ENCODE results near the gene ZCCHC24.
A peak's percentile ranks its signal among the peaks of the same experiment; 100 is the strongest.

The ZCCHC24 gene

DNA sequence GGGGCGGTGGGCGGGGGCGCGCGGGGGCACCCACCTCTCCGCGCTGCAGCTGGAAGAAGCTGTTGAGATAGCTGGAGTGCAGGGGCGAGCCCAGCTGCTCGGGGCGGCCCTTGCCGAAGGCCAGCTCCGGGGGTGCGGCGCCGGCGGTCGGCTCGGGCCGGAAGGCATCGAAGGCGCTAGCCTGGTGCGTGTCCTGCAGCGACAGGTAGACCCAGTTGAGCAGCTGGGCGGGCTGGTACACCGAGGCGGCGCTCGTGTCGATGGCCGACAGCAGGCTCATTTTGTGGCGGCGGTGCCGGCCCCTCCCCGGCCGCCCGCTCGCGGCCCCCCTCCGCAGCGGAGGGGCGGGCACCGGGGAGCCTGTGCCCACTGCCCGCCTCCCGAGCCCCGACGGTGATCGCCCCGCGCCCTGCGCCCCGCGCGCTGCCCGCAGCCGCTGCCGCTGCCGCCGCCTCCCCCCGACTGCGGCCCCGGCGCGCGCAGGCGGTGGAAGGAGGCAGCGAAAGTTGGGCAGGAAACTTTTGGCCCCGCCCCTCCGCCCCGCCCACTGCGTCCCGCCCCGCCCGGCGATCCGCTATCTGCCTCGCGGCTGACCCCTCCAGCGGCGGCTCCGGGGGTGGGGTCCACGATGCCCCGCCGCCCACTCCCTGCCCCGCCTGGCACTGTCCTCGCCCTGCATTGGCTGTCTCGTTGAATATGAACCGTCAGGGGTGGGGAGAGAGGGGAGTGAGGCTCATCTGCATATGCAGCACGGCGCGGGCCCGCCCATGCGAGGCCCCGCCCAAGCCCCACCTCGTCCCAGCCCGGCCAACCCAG lies at the start of gene ZCCHC24:
ZCCHC24 (minus strand) TSS at position 464 of the 816 bp plus-strand sequence; CDS start at position 280, 184 bp downstream.
- peak; percentile 97 for DNase-seq

DNA sequence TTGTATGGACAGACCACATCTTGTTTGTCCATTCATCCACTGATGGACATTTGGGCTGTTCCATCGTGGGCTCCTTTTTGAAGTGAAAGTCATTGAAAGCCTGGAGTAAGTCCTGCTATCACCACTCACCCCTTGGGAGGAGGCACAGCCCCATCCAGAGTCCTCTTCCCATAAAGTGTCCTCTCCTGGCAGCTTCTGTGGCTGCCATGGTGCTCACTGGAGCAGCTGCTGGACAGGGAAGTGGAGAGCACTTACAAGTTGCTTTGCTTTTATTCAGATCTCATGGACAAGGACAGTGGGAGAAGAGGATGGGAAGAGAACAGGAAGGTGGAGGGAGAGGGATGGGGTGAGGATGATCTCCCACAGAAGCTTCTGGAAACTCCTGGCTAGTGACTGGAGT lies 48.4 kb upstream of the ZCCHC24 start:
- no peak for DNase-seq

DNA sequence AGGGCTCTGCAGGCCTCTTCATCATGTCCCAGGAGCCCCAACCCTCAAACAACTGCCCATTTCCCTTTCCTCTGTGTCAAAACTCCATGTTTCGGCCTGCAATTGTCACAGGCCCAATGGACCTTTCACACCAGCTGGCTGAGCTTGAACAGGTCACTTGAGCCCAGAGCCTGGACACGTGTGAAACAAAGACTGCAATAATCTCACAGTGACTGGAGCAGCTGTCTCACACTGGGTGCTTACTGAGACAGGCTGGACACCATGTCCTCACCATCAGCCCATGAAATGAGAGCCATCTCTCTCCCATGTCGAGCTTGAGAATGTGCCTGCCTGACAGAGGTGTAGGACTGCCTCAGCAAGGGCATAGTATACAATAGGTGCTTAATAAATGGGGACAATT lies 47.4 kb upstream of the ZCCHC24 start:
- DNase-seq: no peak

DNA sequence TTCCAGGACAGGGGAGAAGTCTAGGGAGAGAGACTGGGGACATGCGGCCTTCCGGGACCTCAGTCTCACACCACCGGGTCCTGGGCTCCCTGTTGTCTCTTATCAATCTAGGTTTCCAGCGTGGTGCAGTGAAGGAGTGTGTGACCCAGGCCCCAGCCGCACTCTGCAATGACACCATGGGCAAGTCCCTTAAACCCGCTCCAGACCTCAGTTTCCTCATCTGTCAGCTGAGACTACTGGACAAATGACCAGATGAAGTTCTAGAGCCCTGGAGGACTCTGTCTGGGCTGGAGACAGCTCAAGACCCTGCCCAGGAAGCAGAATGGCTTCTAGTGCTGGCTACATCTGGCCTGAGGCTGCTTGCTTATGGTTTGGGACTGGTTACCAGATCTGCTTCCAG lies 46.8 kb upstream of the ZCCHC24 start:
- DNase-seq: no peak

DNA sequence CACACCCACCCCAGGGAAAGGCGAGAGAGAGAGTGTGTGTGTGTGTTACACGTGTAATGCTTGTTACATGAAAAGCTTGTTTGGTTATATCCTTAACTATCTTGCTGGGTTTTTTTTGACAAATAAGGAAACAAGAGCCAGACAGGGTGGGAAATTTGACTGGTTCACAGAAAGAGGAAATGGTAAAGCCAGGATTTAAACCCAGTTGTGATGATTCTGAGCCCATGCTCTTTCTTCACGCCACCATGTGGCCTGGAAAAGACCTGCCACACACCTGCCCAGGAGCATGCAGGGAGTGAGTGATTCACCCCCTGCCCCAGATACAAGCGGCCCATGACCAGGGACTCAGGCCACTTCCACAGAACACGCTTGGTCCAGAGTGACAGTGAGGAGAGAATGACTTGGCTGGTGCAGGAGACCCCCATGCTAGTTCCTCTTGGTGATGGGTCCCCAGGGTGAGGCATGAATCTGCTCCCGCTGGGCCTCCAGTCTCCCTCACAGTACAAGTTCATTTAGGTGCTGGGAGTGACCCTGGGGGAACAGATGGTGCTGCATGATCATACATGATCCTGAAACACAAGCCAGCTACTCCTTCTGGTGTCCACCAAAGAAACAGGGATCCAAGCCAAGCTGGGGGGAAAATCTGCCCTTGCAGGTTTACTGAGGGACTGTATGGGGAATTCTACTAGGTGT lies 45.9 kb upstream of the ZCCHC24 start:
- DNase-seq: no peak

DNA sequence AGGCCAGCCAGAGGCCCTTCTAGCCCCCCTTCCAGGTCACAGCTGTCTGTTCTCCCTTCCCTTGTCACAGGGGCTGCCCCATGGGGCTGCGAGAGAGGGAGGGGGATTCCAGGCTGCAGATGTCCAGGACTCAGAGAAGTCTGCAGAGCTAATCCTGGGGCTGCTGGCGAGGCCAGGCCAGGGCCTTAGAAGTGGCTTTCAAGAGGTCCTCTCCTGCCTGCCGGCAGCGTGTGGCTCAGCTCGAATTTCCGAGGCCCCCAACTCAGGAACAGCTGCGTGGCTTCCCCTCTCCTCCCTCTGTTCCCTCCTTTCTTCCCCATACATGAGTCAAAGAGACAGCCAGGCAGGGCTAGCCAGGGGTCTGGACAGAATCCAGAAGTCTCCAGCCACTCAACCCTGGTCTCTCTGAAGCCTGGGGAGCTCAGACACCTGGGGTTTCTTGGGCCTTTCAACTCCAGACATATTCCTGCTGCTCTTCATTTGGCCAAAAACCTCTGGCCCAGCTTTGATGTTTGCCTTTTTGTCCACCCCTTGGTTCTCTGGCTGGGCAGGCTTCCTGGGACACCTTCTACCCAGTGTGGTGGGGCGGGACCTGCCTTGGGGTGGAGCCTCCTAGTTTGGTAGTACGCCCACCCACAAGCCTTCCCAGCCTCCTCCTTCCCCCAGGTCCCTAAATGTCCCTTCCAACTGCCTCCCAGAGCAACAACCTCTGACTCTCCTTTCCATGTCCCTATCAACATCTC lies 45.1 kb upstream of the ZCCHC24 start:
- DNase-seq: no peak

DNA sequence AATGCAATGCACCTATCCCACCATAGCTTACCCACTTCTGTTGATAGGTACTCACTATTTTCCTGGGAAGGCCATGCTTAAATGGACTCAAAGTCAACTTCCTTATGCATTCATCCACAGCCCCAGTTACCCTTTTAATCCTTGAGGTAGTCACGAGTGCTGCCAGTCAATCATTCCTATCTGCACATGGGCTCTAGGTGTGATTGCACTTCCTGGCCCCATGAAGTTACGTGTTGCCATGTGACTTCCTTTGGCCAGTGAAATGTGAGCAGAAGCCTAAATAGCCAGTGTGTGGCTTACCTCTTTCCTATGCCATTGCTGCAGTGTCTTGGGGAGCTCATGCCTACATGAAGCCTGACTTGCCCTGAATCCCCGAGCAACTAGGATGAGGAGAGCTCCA lies 43.4 kb upstream of the ZCCHC24 start:
- no peak for DNase-seq

DNA sequence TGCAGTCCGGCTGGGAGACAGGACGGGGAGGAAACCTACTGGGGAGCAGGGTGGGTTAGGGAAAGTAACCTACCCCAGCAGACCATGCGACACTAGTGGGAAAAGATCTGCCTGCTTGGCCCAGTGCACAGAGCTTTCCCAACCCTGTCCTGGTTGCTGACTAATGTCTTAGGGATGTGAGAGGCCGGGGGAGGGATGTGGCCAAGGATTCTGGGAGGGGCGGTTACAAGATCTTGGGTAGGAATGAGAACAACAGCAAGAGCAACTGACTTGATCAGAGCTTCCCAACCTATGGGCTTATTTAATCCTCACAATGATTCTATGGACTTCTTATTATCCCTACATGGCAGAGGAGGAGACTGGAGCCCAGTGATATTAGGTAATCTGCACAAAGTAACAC lies 42.9 kb upstream of the ZCCHC24 start:
- DNase-seq: no peak

DNA sequence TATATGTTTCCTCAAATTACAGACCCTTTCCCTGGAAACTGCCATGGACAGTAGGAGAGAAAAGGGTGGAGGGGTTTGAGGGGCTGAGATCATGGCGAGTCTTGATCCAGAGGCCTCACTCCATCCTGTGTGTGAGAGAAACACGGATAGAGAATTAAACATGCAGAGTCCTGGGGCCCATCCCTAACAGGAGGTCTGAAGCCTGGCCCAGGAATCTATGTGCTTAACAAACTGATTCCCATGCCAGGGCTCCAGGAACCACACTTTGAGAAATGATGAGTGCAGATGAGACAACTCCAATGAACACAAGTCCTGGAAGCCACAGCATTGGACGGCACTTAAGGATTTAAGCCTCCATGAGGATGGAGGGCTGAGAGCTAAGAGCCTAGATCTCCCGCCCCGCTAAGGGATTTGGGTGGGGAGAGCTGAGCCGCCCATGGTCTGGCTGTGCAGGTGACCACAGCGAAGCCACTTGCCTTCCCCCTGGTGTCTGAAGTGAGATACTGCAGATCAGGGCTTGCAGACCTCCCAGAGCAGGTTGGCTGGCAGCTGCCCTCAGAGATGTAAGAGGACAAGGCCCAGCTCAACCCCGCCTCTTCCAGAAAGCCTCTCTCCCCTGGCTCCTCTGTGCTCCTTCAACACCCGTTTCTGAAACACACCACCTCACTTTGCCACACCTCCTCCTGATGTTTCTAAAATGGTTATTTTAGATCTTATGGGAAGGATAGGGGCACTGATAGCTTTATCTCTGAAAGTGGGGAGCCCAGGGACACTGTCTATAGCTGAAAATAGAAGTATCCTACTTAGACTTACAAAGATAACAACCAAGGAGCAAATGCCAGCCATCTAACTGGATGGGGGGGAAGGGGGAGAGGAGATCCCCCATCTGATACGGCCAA lies 42.1 kb upstream of the ZCCHC24 start:
- peak; percentile 34 for DNase-seq

DNA sequence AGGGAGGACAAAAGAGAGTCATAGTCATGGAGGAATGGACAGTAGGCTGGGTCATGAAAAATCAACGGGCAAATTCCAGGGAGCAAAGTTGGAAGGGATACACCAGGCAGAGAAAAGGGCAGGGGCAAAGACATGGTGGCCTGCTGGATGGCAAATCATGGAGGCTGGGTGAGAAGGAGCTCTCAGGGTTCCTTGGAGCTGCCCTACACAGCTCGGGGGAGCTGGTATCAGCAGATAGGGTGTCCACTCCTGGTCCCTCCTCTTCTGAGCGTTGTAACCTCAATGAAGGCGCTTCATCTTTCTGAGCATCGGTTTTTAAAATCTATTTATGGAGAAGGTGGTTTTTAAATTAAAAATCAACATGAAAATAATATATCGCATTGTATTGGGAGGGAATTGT lies 39.1 kb upstream of the ZCCHC24 start:
- DNase-seq: no peak

DNA sequence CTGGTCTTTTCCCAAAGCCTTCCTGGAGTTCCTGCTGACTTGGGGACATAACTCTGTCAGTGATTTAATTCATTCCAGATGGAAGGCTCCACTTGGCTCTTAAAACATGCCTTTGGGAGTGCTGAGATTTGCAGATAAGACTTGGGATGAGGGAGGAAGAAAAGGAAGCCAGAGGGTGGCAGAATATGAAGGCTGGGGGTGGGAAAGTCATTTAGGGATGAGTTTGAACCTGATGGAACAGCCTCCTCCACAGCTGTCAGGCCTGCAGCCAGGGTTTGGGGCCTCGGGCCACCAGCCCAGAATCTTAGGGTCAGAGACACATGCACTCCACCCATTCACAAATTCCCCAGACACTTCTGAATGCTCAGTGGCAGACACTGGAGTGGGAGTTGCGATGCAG lies 38.5 kb upstream of the ZCCHC24 start:
- DNase-seq: no peak

DNA sequence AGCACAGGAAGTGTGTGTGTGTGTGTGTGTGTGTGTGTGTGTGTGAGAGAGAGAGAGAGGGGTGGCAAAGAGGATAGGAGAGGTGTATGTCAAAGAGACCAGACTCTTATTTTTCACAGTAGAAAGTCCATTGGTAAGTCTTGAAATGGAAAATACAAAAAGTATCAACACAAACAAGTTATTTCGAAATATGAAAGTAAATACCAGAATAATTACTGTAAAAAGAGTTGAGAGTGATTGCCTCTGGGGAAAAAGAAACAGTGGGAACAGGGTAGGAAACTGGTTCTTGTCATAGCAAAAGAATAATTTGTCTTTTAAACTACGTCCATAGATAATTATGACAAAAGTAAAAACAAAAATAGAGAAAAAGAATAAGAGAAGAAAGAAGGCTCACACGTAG lies 37.9 kb upstream of the ZCCHC24 start:
- DNase-seq: no peak

DNA sequence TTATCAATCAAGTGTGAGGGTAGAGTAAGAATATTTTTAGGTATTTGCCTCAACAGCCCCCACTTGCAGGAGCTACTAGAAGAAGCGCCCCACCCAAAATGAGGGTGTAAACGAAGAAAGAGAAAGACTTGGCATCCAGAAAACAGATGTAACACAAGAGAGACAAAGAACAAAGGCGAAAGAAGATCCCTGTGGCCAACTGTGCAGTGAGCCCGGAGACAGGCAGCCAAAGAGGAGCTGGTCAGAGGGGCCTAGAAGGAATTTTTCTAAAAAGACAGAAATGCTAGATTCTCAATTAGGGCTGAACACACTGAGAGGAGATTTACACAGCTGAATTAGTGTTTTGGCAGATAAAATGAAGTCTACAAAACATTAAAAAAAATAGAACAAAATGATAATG lies 37.3 kb upstream of the ZCCHC24 start:
- DNase-seq: no peak

DNA sequence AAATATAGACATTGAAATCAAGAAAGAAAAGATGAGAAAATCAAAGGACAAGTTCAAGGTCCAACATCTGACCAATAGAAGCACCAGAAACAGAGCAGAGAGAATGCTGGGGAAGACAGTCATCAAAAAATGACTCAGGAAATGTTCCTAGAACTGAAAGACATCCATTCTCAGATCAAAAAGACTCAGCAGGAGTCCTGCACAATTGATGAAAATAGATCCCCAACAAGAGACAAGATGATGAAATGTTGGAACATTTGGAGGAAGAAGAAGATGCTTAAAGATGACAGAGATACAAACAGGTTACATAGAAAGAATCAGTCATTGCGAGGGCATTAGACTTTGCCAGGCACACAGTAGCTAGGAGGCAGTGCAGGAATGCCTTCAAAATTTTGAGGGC lies 36.9 kb upstream of the ZCCHC24 start:
- DNase-seq: no peak

DNA sequence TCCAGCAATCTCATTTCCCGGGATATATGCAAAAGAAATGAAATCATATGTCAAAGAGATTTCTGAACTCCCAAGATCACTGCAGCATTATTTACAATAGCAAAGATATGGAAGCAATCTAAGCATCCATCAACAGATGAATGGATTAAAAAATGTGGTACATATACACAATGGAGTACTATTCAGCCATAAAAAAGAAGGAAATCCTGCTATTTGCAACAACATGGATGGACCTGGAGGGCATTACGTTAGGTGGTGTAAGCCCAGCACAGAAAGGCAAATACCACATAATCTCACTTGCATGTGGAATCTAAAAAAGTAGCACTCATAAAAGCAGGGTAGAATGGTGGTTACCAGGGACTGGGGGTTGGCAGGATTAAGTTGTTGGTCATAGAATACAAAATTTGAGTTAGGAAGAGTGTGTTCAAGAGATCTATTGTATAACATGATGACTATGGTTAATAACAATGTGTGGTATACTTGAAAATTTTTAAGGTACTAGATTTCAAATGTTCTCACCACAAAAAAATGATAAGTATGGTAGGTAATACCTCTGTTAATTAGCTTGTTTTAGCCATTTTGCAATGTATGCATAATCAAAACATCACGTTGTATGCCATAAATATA lies 34.0 kb upstream of the ZCCHC24 start:
- no peak for DNase-seq

DNA sequence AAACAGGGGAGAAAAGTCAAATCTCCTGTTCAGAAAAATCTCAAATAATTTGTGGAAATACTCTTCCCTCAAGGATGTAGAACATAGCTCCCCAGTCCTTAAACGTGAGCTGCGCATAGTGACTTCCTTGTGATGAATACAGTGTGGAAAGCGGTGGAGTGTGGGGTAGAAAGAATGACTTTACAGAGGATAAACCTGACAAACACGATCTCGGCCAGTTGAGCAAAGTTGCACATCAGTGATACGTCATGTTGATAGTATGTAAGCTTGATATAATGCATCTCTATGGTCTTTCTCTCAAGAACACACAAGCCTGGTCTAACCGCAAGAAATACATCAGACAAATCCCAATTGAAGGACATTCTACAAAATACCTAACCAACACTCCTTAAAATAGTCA lies 32.0 kb upstream of the ZCCHC24 start:
- no peak for DNase-seq

DNA sequence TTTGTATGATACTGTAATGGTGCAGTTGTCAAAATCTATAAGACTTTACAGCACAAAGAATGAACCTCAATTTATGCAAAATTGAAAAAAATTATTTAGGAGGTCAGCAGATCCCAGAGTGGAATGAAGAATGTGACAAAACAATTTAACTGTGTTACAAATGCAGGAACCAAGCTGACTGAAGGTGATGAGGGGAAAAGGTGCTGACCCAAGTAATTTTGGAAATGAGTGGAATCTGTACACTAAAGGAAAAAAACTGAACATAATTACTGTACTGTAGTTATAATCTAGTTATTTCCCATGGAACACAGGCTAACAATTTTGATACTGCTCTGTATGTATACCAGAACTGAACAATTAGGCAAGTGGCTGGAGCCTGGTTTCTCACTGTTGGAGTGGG lies 31.2 kb upstream of the ZCCHC24 start:
- no peak for DNase-seq

DNA sequence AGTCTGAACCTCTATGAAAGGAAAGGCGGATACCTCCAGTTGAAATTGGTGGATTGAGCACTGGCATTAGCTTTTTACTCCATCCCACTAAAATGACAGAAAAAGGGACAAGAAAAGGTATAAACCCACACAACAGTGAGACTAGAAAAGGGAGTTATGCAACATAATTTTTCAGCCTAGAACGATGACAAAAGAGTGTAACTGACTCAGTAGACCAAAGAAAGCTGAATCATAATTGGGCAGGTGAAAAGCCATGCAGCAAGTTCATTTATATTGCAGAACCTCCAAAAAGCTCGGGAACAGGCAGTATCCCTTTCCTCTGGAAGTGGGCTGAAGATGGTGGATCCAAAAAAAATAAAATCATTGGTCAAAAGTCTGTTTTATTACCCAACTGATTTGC lies 30.5 kb upstream of the ZCCHC24 start:
- no peak for DNase-seq

DNA sequence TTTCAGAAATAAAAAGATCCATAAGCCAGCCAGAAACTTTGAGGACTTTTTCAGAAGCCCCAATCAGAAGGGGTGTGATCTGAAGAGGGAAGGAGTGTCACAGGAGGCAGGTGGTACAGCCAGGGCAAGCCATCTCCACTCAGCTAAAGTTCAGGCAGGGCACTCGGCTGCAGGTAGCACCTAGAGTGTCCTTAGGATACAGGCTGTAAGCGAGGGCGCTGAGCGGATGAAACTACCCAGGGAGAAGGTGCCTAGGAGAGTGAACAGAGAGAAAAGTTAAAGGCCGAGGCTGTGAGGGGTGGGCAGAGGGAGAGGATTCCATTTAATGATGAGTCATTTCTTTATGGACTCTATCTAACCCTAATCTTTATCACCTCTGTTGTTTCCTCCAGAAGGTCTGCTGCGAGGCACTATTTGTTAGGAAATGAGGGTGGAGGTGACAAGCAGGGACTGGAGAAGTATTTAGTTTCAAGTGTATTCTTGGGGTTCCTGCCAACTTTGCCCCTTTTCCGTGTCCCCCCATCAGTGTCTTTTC lies 29.8 kb upstream of the ZCCHC24 start:
- no peak for DNase-seq

DNA sequence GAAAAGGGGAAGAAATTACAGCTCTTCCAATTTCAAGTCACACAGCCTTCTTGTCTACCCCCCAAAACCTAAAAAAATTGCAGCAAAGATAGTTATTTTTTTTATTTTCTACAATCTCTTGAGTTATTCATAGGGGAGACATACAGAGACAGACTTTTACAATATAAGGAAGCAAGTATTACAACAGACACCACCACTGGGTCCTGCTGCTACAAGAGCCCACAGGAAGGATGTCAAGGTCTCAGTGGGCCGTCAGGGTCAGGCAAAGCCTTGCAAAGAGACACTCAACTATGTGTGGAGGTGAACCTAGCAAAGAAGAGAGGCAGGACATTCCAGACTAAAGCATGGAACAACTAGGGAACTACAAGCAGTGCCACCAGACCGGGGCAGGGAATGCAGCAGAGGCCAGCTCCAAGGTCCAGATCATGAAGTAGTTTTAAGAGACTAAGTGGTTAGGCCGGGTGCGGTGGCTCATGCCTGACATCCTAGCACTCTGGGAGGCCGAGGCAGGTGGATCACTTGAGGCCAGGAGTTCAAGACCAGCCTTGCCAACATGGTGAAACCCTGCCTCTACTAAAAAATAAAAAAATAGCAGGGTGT lies 28.2 kb upstream of the ZCCHC24 start:
- no peak for DNase-seq

DNA sequence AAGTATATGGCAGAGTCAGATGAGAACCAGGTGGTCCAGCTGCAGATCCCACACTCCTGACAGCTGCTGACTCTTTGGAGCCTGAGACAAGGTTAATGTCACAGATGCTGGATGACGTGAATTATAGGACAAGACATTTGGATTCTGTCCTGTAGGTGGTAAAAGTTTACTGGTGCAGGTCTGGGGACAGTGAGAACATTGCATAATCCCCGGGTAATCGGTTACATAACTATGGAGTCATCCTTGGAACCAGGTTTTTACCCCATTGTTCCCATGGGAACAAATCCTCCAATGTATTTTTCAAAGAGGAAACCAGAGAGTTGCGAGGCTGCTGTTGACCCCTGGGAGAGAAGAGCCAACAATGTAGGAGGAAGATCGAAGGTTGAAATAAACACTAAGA lies 27.5 kb upstream of the ZCCHC24 start:
- no peak for DNase-seq

DNA sequence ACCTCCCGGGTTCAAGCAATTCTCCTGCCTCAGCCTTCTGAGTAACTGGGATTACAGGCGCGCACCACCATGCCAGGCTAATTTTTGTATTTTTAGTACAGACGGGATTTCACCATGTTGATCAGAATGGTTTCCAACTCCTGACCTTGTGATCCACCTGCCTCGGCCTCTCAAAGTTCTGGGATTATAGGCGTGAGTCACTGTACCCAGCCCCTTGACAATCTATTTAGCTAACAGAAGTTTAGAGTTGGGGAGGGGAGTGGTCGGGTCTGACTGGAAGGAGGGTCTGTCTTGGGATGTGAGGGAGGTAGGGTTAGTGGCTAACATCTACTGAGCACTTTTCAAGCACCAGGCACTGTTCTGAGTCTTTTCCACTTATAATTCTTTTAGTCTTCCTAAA lies 27.0 kb upstream of the ZCCHC24 start:
- no peak for DNase-seq
